Measurements from ENCODE around the gene CARTPT.

GRCh38 chr5:71693828-71694427 is 25.1 kb upstream of the CARTPT start:
- TF ChIP-seq CTCF (conservative IDR thresholded peaks at IDR 0.05; ENCODE audit: low read length): no peak
- no peak for TF ChIP-seq EZH2phosphoT487 (IDR thresholded peaks at IDR 0.05; ENCODE audit: borderline replicate concordance)

Measured in Loucy (cell line).